Spleen (tissue), 7 donors: Measurements from ENCODE around the gene MRPL38.

ENCODE experiments used
- CTCF ChIP-seq, 11 experiments: fragments of 200-600 bp in 7 of 11; fragments of 450-650 bp in 4 of 11; sonication (generic) in 4 of 11; IDR thresholded peaks in 8 of 11; conservative IDR thresholded peaks in 3 of 11; 1 replicate in 7 of 11; 2 replicates in 4 of 11; pipeline versions ENCODE4 v1.4.0 to v1.8.0; 2016 to 2021; ENCODE audit warnings: antibody characterized with exemption in 11 of 11, inconsistent platforms in 4 of 11, mild to moderate bottlenecking in 1 of 11
- POLR2A ChIP-seq, 3 donors: fragments of 450-650 bp; IDR thresholded peaks; one replicate each; pipeline ENCODE4 v1.5.1; 2017; ENCODE audit warnings: antibody characterized with exemption in 3 of 3, mild to moderate bottlenecking in 1 of 3
- POLR2AphosphoS5 ChIP-seq, 3 donors: sonication (generic); formaldehyde crosslinking; IDR thresholded peaks; one replicate each; pipeline ENCODE4 v1.5.1; 2017; ENCODE audit warnings: antibody characterized with exemption in 3 of 3
- donor health status: DM: no; HTN: no; CAD: no; lungs with moderate emphysema.
- donor health status: DM: no; HTN: no; CAD: no.
- donor health status: DM: no; HTN: no; CAD: no.

- TF ChIP-seq CTCF (IDR thresholded peaks at IDR 0.05 in 8 of 11, conservative IDR thresholded peaks at IDR 0.05 in 3 of 11), result no peak
- no peak for TF ChIP-seq POLR2A (IDR thresholded peaks at IDR 0.05)
- TF ChIP-seq POLR2AphosphoS5 (IDR thresholded peaks at IDR 0.05), result peak in 1 of 3 donors; percentile 25
Measured at GRCh38 chr17:75937652-75938051, 33.0 kb upstream of the MRPL38 start.
